HFF-Myc (cell line): ENCODE measurements around the gene SMYD3.
"Not testable (repeated sequence)": the region's sequence is repeated elsewhere in the genome, so short reads cannot be mapped to it uniquely, and the experiment has no call there.

ENCODE experiments used
- DNase-seq: peaks from one replicate; pipeline ENCODE4 v3.0.0-alpha.2; 2011; ENCODE audit warnings: low read depth; ENCODE audit errors: extremely low read depth
- H3K4me3 ChIP-seq: replicated peaks from 2 replicates; pipeline ENCODE4 v1.5.1; 2011; ENCODE audit warnings: low read depth, mild to moderate bottlenecking, control low read depth, low read length
- TF ChIP-seq, protein P1 (sequence below): IDR thresholded peaks from 2 replicates; pipeline ENCODE4 v1.5.1; 2012; ENCODE audit warnings: mild to moderate bottlenecking, low read depth, low read length, control low read depth; ENCODE audit errors: missing control alignments

SMYD3 gene

DNA sequence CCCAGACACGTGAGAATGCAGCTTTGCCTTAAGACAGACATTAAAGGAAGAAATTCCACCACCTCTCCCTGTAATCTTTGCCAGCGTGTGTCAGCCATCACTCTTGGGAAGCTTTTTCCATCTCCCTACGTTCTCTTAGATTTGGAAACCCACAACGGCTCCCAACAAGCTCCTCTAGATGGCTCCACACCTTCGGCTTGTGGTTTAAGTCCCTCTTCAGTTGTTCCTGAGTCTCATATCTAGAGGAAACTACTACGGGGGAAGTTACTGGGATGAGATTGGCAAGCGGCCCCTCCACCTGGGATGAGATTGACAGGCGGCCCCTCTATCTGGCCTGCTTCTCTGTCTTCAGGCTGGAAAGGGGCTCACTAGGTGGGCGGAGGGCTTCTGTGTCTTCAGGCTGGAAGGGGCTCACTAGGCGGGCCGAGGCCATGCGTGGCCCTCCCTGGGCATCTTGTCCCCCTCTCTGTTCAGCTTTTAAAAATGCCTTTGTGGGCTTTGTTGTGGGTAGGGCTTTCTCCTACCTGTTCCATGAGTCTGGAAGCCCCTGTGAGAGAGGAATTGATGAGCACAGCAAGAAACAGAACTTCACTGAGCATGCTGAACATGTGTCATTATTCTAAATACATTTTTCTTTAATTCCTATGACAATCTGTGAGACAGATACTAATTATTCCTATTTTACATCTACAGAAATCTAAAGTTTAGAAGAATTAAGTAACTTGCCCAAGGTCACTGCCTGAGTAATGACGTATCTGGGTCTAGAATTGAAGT, 681.8 kb downstream of the SMYD3 start:
- H3K4me3 ChIP-seq, result no peak overlapping the region
- TF ChIP-seq, protein P1, sequence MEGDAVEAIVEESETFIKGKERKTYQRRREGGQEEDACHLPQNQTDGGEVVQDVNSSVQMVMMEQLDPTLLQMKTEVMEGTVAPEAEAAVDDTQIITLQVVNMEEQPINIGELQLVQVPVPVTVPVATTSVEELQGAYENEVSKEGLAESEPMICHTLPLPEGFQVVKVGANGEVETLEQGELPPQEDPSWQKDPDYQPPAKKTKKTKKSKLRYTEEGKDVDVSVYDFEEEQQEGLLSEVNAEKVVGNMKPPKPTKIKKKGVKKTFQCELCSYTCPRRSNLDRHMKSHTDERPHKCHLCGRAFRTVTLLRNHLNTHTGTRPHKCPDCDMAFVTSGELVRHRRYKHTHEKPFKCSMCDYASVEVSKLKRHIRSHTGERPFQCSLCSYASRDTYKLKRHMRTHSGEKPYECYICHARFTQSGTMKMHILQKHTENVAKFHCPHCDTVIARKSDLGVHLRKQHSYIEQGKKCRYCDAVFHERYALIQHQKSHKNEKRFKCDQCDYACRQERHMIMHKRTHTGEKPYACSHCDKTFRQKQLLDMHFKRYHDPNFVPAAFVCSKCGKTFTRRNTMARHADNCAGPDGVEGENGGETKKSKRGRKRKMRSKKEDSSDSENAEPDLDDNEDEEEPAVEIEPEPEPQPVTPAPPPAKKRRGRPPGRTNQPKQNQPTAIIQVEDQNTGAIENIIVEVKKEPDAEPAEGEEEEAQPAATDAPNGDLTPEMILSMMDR, result peak; percentile 17
- DNase-seq, result no peak

DNA sequence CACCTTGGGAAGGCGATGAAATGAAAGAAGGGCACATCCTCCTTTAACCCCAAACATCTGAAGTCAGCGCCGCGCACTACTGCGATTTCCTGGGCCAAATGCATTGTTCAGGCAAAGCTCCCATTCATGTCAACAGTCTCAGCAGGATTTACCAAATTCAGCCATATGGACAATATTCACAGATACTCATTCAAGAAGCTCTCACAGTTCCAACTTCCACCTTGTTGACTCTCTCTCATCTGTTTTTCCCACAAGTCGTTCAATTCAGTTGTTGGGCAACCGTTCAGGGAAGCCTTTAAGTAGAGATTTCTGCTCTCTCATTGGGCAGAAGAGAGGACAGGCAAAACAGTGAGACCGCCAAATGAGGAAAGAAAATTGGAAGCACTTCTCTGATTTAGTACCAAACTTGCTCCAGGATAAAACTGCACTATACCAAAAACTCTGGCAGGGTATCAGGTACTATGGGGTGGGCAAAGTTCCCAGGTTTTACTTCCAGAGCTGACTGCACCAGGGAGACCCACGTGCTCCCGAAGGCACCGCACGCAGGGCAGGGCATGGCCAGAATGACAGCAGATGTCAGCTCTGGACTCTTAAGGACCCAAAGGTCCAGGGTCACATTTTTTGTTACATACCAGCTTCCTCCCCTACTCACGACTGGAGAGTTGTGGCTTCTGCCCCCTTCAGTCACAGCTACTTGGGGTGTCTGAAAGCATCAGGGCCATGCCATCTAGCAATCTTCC, 683.5 kb downstream of the SMYD3 start:
- no peak for DNase-seq
- TF ChIP-seq, protein P1, result no peak
- H3K4me3 ChIP-seq, result no peak overlapping the region

DNA sequence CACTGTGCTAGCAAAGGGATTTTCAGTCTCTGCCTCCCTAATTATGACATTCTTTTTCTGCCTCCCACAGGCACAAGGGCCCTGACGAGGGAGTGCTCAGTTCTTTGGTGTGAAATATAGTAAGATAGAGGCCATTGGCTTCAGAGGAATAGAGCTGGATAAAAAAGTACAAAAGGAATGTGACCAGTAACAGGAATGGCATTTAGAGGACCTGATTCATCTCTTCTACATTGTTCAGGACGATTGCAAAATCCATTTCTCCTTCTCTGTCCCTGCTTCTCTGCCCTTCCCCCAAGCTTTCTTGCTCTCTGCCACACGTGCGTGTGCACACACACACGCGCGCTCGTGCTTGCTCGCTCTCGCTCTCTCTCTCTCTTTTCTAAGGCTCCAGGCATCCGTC, 684.1 kb downstream of the SMYD3 start:
- TF ChIP-seq, protein P1, result no peak
- H3K4me3 ChIP-seq, result no peak overlapping the region
- DNase-seq, result peak; percentile 59

DNA sequence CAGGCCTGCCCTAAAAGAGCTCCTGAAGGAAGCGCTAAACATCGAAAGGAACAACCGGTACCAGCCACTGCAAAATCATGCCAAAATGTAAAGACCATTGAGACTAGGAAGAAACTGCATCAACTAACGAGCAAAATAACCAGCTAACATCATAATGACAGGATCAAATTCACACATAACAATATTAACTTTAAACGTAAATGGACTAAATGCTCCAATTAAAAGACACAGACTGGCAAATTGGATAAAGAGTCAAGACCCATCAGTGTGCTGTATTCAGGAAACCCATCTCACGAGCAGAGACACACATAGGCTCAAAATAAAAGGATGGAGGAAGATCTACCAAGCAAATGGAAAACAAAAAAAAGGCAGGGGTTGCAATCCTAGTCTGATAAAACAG, 688.7 kb downstream of the SMYD3 start:
- not testable (repeated sequence) for H3K4me3 ChIP-seq

DNA sequence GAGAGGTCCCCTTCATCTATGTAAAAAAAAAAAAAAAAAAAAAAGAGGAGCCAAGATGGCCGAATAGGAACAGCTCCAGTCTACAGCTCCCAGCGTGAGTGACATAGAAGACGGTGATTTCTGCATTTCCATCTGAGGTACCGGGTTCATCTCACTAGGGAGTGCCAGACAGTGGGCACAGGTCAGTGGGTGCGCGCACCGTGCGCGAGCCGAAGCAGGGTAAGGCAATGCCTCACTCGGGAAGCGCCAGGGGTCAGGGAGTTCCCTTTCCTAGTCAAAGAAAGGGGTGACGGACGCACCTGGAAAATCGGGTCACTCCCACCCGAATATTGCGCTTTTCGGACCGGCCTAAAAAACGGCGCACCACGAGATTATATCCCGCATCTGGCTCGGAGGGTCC, 690.6 kb downstream of the SMYD3 start:
- not testable (repeated sequence) for H3K4me3 ChIP-seq, DNase-seq

More for the DNA sequence above, 688.7 kb downstream of the SMYD3 start:
- DNase-seq, result not testable (repeated sequence)

DNA sequence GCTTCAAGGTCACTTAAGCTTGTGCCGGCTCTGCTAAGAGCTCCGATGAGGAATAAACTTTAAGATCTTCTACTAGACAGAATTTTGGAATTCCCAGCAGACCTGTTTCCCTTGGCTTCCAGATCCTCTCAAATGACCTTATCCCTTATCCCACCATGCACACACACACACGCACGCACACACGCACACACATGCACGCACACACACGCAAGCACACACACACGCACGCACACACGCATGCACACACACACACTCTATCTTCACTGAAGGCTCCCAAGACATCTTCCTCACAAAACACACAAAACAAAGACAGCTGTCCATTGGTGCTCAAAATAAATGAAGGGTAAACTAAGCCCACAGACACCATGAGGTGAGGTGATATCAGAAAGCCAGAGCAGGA, 692.4 kb downstream of the SMYD3 start:
- no peak for DNase-seq
- H3K4me3 ChIP-seq, result no peak overlapping the region
- TF ChIP-seq, protein P1, result no peak

DNA sequence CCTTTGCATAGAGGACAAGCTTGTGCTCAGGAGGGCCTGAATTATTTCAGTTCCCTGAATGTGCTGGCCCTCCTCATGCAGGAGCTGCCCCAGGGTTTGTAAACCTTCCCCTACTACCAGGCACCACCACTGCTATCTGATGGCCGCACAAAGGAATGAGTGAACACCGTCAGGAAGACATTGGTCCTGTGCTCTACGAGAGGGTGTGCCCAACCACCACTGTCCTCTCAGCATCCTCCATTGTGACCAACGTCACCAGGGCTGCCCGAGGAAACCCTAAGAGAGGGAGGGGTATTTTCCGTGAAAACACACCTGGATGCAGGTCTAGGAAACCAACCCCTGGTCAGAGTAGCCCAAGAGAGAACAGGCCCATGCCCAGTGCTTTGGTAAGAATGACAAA, 694.8 kb downstream of the SMYD3 start:
- no peak overlapping the region for H3K4me3 ChIP-seq
- TF ChIP-seq, protein P1, result no peak
- DNase-seq, result no peak
